ENCODE data around the gene VPS51.

VPS51 gene

GRCh38 chr11:65072631-65072966 is 23.4 kb upstream of the VPS51 start:
- no peak for DNase-seq (ENCODE audit: low read depth in 2 of 2)

GRCh38 chr11:65077451-65077850 is 18.6 kb upstream of the VPS51 start:
- no peak for DNase-seq (ENCODE audit: low read depth in 2 of 2)

- DNase-seq (ENCODE audit: low read depth in 2 of 2) = peak; percentile 34 to 53
Observed at GRCh38 chr11:65078151-65078550, 17.9 kb upstream of the VPS51 start.

GRCh38 chr11:65078786-65079342 is 17.1 kb upstream of the VPS51 start:
- no peak for DNase-seq (ENCODE audit: low read depth in 2 of 2)

- no peak for DNase-seq (ENCODE audit: low read depth in 2 of 2)
Observed at GRCh38 chr11:65083134-65083833, 12.7 kb upstream of the VPS51 start.

- DNase-seq (ENCODE audit: low read depth in 2 of 2) = peak; percentile 94 to 95
Observed at GRCh38 chr11:65083834-65084597, 12.0 kb upstream of the VPS51 start, which contains the start of the genes CDCA5 and ZFPL1. TSS of gene CDCA5 (minus strand) at chr11:65084040. CDS start at chr11:65083978, 62 bp downstream. TSS of gene ZFPL1 (plus strand) at chr11:65084222. CDS start at chr11:65084699, 477 bp downstream.

GRCh38 chr11:65084598-65085375 is 11.2 kb upstream of the VPS51 start:
- no peak for DNase-seq (ENCODE audit: low read depth in 2 of 2)

- no peak for DNase-seq (ENCODE audit: low read depth in 2 of 2)
Observed at GRCh38 chr11:65085446-65085845, 10.6 kb upstream of the VPS51 start.

GRCh38 chr11:65086809-65087208 is 9.2 kb upstream of the VPS51 start:
- DNase-seq (ENCODE audit: low read depth in 2 of 2) = no peak

- DNase-seq (ENCODE audit: low read depth in 2 of 2) = no peak
Observed at GRCh38 chr11:65087216-65087615, 8.8 kb upstream of the VPS51 start.

- DNase-seq (ENCODE audit: low read depth in 2 of 2) = no peak
Observed at GRCh38 chr11:65087827-65088226, 8.2 kb upstream of the VPS51 start.

- no peak for DNase-seq (ENCODE audit: low read depth in 2 of 2)
Observed at GRCh38 chr11:65089621-65090020, 6.4 kb upstream of the VPS51 start.

- no peak for DNase-seq (ENCODE audit: low read depth in 2 of 2)
Observed at GRCh38 chr11:65090628-65091027, 5.4 kb upstream of the VPS51 start.

- no peak for DNase-seq (ENCODE audit: low read depth in 2 of 2)
Observed at GRCh38 chr11:65095427-65095826, 587 bp upstream of the VPS51 start.

- DNase-seq (ENCODE audit: low read depth in 2 of 2) = no peak
Observed at GRCh38 chr11:65096926-65097325, 912 bp downstream of the VPS51 start.

- DNase-seq (ENCODE audit: low read depth in 2 of 2) = no peak
Observed at GRCh38 chr11:65100674-65101350, 4.8 kb downstream of the VPS51 start.

GRCh38 chr11:65102142-65103095 is 6.4 kb downstream of the VPS51 start:
- no peak for DNase-seq (ENCODE audit: low read depth in 2 of 2)

GRCh38 chr11:65103476-65103875 is 7.5 kb downstream of the VPS51 start:
- no peak for DNase-seq (ENCODE audit: low read depth in 2 of 2)

- DNase-seq (ENCODE audit: low read depth in 2 of 2) = no peak
Observed at GRCh38 chr11:65104628-65105027, 8.6 kb downstream of the VPS51 start.

GRCh38 chr11:65107078-65107477 is 11.1 kb downstream of the VPS51 start:
- DNase-seq (ENCODE audit: low read depth in 2 of 2) = no peak
